RWPE2 (cell line): ENCODE results near the gene SOCS4.

Source experiments
- ATAC-seq: fragments of 200-7000 bp; cut with Tn5 transposase; 3 replicates; pipeline ENCODE4 v1.9.1; 2021; ENCODE audit warnings: low read depth
- DNase-seq: peaks from one replicate; pipeline ENCODE4 v3.0.0-alpha.2; 2020; ENCODE audit warnings: low spot score
- H3K27ac ChIP-seq: fragments of 450-650 bp; 2 replicates; pipeline ENCODE4 v1.5.1; 2017; ENCODE audit warnings: mild to moderate bottlenecking; ENCODE audit not compliant: poor library complexity, severe bottlenecking
- H3K27me3 ChIP-seq: fragments of 250-450 bp; sonication (Bioruptor Pico); 2 replicates; pipeline ENCODE4 v1.5.1; 2021; ENCODE audit warnings: mild to moderate bottlenecking, moderate library complexity; ENCODE audit not compliant: insufficient read depth, poor library complexity, severe bottlenecking
- H3K36me3 ChIP-seq: fragments of 250-450 bp; sonication (Bioruptor Pico); 2 replicates; pipeline ENCODE4 v1.5.1; 2020; ENCODE audit warnings: low read depth, mild to moderate bottlenecking, moderate library complexity
- H3K4me1 ChIP-seq: fragments of 250-450 bp; sonication (Bioruptor Pico); 2 replicates; pipeline ENCODE4 v1.5.1; 2021; ENCODE audit warnings: mild to moderate bottlenecking, moderate library complexity; ENCODE audit not compliant: insufficient read depth, poor library complexity, severe bottlenecking
- H3K4me3 ChIP-seq: fragments of 250-450 bp; sonication (Bioruptor Pico); 2 replicates; pipeline ENCODE4 v1.5.1; 2021; ENCODE audit warnings: mild to moderate bottlenecking, moderate library complexity; ENCODE audit not compliant: severe bottlenecking
- H3K9me3 ChIP-seq: fragments of 250-450 bp; sonication (Bioruptor Pico); 2 replicates; pipeline ENCODE4 v1.5.1; 2021; ENCODE audit warnings: mild to moderate bottlenecking, moderate library complexity; ENCODE audit not compliant: severe bottlenecking
- TF ChIP-seq, protein P1 (sequence below): fragments of 450-650 bp; IDR thresholded peaks from one replicate; pipeline ENCODE4 v1.5.1; 2017; ENCODE audit warnings: mild to moderate bottlenecking, moderate library complexity; ENCODE audit not compliant: poor library complexity, severe bottlenecking

The SOCS4 gene

DNA sequence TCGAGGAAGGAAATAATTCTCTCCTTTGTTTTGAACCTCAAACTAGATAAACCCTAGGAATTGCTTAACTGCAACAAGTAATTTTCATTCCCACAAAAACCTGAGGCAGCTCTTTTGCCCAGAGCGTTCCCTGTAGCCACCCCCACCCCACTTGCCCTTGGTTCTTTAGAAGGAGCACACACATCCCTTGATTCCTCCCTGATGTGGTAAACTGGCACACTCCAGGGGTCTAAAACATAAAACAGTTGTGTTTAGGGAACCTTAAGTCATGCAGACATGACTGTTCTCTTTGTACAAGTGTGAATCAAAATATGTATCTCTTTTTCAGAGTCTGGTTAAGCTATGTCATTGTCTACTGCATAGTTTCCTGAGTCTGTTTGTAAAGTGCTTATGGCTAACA is 38.4 kb downstream of the SOCS4 start:
- Histone ChIP-seq H3K36me3 (peaks cover 75% of the 10 kb centered on the region), H3K9me3 (no peaks in the 10 kb centered on the region), H3K4me1 (no peaks in the 10 kb centered on the region), H3K27ac (no peak overlapping the region), H3K4me3 (no peak overlapping the region), H3K27me3 (no peaks in the 10 kb centered on the region)
- DNase-seq (no peak), ATAC-seq (no peak)
- TF ChIP-seq, protein P1, sequence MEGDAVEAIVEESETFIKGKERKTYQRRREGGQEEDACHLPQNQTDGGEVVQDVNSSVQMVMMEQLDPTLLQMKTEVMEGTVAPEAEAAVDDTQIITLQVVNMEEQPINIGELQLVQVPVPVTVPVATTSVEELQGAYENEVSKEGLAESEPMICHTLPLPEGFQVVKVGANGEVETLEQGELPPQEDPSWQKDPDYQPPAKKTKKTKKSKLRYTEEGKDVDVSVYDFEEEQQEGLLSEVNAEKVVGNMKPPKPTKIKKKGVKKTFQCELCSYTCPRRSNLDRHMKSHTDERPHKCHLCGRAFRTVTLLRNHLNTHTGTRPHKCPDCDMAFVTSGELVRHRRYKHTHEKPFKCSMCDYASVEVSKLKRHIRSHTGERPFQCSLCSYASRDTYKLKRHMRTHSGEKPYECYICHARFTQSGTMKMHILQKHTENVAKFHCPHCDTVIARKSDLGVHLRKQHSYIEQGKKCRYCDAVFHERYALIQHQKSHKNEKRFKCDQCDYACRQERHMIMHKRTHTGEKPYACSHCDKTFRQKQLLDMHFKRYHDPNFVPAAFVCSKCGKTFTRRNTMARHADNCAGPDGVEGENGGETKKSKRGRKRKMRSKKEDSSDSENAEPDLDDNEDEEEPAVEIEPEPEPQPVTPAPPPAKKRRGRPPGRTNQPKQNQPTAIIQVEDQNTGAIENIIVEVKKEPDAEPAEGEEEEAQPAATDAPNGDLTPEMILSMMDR: no peak

DNA sequence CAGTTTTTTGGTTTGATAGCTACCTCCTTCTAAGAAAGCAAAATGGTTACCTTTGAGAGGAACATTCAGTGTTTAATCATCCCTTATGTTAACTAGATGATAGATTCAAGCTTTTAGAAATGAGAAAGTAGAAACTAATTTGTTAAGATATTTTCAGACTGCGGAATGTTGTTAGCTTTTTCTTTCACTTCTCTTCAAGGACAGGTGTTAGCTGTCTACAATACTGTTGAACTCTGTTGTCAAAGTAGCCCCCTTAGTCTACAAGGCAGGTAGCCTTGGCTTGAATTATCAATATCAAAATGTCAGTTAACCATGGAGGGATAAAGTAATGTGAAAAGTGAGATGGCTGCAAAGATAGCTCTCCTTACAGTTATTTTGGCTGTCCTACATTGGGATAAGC is 39.2 kb downstream of the SOCS4 start:
- Histone ChIP-seq H3K9me3 (no peaks in the 10 kb centered on the region), H3K4me1 (peaks cover 3% of the 10 kb centered on the region), H3K36me3 (peaks cover 67% of the 10 kb centered on the region), H3K27me3 (no peaks in the 10 kb centered on the region), H3K4me3 (no peak overlapping the region), H3K27ac (no peak overlapping the region)
- ATAC-seq: no peak
- no peak for DNase-seq
- TF ChIP-seq, protein P1: no peak

DNA sequence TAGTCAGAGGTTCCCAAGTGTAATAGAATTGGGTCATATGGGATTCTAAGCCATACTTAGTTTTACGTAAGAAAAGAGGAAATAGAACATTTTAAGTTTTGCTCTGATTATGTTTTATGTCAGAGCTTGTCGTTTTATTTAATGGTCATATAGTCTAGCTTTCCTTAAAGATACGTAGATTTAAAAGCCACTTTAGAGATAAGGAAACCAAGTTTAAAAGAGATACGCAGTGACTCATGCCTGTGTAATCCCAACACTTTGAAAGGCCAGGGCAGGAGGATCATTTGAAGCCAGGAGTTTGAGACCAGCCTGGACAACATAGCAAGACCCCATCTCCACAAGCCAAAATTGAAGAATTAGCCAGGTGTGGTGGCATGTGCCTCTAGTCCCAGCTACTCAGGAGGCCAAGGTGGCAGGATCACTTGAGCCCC is 44.0 kb downstream of the SOCS4 start:
- no peak for DNase-seq
- TF ChIP-seq, protein P1: no peak
- Histone ChIP-seq H3K27ac (peak overlapping the region; percentile 83), H3K36me3 (peaks cover 22% of the 10 kb centered on the region), H3K4me3 (no peak overlapping the region), H3K27me3 (no peaks in the 10 kb centered on the region), H3K9me3 (no peaks in the 10 kb centered on the region), H3K4me1 (peaks cover 33% of the 10 kb centered on the region)
- no peak for ATAC-seq

DNA sequence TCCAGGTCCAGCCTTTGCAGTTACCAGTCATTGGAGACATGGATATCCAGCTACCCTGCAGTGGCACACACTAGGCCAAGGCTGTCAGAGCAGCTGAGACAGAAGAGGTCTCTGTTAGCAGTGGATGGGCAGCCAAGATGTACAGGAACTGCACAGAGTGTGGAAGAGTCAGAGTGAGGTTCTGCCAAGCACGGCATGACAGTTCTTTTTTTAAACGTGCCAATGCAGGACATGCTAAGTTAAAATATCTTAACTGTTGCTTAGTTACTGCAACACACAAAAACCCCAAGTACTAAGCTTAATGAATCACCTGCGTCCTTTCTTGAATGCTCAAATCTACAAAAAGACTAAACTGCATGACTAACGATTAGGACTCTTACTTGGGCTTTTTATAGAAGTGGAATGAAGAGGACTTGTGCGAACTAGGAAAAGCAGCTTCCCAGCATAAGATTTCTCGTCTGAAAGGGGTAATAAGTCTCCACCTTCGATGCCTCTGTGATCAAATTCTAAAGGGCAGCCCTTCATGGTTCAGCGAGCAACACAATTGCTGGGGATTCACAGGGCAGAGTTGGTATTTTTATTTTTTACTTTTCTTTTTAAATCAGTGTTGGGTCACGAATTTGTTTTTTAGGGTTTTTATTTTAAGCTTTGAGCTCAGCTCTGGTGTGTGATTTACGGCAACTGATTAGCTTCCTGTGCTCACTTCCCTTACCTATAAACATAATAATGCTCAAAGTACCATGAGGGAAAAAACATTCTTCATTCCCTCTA is 45.0 kb downstream of the SOCS4 start:
- Histone ChIP-seq H3K4me1 (peaks cover 38% of the 10 kb centered on the region), H3K36me3 (peaks cover 17% of the 10 kb centered on the region), H3K27me3 (no peaks in the 10 kb centered on the region), H3K27ac (peak overlapping the region; percentile 83), H3K4me3 (no peak overlapping the region), H3K9me3 (no peaks in the 10 kb centered on the region)
- DNase-seq: no peak
- TF ChIP-seq, protein P1: no peak
- peak; percentile 88 for ATAC-seq

DNA sequence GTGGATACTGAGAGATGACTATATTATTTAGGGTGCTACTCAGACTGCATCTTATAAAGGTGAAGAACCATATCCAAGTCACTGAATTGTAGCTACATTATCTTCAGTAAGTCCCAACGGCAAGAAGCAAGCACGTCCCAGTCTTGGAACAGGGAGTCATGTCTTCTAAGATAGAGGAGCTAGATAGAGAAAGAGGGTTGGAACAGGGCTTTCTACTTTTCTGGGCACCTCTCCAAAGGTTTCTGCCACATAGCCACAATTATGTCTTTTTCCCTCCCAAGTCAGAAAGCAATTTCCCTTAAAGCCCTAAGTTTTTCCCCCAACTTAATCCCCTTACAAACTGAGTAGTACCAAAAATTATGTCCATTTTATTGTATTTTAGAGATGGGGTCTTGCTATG is 46.8 kb downstream of the SOCS4 start:
- DNase-seq (no peak), ATAC-seq (no peak)
- Histone ChIP-seq H3K4me3 (no peak overlapping the region), H3K36me3 (0 out of 2 replicates have a peak, but pooled peaks cover 4% of the 10 kb centered on the region), H3K27ac (peak overlapping the region; percentile 91), H3K27me3 (no peaks in the 10 kb centered on the region), H3K9me3 (no peaks in the 10 kb centered on the region), H3K4me1 (peaks cover 51% of the 10 kb centered on the region)
- TF ChIP-seq, protein P1: no peak
